GM11168 (cell line): ENCODE measurements around the gene RAB30.
"Not testable (repeated sequence)": the region's sequence is repeated elsewhere in the genome, so short reads cannot be mapped to it uniquely, and the experiment has no call there.

ENCODE experiments used
- in situ Hi-C: fragments of 300-500 bp; cut with MboI; formaldehyde crosslinking; loops from one replicate; pipeline ENCODE4 v1.12.0; 2022; ENCODE audit warnings: low sequenced_read_pairs; ENCODE audit not compliant: unreplicated experiment

The RAB30 gene

DNA sequence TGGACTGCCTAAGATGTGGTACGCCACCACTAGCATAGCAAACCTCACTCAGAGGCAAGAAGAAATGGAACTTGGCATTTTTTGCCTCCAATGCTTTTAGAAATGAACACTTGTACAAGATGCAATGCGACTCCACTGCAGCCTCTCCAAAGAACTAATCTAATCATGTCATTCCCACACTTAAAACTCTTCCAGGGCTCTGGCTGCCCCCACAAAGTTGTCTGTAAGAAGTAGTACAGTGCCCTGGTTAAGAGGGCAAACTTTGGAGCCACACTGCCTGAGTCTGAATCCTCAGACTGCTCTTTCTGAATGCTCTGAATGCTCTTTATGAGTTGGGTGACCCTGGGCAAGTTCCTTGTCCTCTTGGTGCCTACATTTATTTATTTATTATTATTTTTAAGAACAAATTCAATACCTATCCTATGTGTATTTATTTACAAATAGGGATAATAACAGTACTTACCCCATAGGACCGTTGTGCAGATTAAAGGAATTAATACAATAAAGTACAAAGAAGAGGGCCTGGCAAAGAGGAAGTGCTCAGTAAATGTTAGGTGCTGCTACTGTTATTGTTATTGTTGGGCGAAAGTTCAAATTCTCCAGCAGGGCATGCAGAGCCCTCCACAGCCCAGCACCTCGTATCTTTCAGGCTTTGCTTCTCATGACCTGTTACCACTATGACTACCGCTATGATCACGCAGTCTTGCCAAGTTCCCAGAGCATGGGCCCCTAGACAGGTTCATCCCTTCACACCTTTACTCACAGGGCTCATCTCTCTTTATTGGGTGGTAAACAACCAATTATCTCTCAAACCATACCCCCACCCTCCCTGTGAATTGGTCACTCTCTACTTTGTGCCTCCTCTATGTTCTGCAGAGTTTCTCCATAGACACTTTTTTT, 59.3 kb downstream of the RAB30 start:
- in situ Hi-C loops: no loop called here

- in situ Hi-C loops: no loop called here
These were observed 60.1 kb downstream of the RAB30 start for GRCh38 chr11:83011333-83012167.

- in situ Hi-C loops: no loop called here
These were observed 61.7 kb downstream of the RAB30 start for GRCh38 chr11:83009999-83010398.

DNA sequence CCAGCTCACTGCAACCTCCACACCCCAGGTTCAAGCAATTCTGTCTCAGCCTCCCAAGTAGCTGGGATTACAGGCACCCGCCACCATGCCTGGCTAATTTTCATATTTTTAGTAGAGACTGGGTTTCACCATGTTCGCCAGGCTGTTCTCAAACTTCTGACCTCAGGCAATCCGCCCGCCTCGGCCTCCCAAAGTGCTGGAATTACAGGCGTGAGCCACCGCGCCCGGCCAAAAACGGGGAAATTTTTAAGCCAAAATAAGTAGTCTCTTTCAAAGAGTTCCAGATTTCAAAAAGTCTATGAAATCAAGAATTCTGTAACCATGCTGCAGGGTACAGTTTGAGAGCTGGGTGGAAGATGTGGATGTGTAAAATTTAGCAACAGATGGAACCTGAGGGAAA, 62.6 kb downstream of the RAB30 start:
- in situ Hi-C loops: not testable (repeated sequence)

DNA sequence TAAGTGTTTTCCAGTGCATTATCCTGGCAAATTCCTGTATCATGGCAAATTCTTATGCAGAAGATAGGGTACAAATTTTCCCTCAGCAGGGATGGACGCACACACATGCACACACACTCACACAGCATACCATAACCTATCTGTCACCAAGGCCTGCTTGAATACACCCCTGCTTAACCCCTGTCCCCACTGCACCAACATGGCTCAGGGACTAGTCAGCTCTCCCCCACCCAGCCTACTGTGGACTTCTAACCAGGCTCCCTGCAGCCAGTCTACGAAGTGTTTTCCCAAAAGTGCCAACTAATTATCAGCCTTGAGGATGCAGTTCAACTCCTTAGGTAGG, 63.1 kb downstream of the RAB30 start:
- in situ Hi-C loops: no loop called here

DNA sequence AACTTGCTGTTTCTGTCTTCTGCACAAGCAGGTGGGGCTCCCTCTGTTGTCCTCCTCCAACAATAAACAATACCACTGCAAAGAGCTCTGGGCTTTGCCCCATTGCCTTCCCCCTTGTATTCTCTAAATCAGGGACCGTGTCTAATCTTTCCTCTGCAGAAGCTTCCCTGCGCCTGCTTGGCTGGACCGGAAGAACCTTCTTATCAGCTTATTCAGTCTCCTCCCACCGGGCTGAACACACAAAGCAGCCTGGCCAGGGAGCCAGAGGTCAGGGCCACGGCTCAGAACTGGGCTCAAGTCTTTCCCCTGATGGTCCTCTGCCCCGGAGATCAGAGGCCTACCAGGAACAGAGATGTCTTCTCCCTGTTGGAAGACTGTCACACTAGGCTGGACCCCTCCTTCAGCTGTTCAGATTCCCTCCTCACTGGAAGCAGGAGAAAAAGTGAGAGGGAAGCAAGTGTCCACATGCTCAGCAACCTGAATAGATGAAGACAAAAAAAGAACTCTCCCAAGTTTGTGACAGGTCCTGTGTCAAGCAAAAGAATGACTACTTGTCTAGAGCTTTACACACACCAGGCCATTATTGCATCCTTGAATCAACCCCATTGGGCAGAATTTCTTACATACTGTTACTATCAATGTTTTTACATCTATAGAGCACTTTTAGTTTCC, 63.7 kb downstream of the RAB30 start:
- in situ Hi-C loops: no loop called here

GRCh38 chr11:83007477-83007876, 64.2 kb downstream of the RAB30 start:
- in situ Hi-C loops: no loop called here

- in situ Hi-C loops: no loop called here
These were observed 64.8 kb downstream of the RAB30 start for GRCh38 chr11:83006877-83007330.

GRCh38 chr11:83004746-83005556, 66.7 kb downstream of the RAB30 start:
- in situ Hi-C loops: no loop called here

DNA sequence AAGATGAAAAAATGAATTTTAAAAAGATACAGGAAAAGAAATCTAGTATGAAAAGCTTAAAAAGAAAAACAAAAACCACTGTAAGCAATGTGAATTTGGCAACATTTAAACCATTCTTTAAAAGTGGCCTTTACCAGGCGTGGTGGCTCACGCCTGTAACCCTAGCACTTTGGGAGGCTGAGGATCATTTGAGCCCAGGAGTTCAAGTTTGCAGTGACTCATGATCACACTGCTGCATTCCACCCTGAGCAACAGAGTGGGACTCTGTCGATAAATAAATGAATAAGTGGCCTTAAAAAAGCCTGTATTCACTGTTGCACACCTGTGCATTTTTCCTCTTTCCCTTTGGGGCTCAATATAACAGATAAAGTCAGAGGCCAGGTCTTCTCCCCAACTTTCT, 69.2 kb downstream of the RAB30 start:
- in situ Hi-C loops: no loop called here

DNA sequence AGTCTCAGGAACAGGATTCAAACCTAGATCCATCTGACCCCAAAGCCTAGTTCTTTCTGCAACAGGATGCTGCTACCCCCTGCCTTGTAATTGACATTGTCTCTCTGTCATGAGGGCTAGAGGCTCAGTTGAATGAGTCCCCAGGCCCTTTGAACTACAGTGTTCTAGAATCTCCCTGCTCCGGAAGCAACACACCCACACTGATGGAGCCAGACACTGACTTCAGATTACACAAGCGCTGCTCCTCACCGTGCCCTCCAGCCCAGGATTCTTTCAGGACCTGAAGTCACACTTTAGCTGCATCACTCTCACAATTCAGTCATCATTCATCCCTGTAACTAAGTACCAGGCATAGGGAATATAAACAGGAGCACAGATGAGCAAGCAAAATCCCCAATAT, 69.6 kb downstream of the RAB30 start:
- in situ Hi-C loops: no loop called here

- in situ Hi-C loops: no loop called here
These were observed 71.3 kb downstream of the RAB30 start for GRCh38 chr11:83000381-83000780.

- in situ Hi-C loops: loop anchor here (5.0 kb wide), 1 partner anchor 68 kb away; no protein-coding TSS in a partner anchor
These were observed 72.5 kb downstream of the RAB30 start for GRCh38 chr11:82999232-82999631.

DNA sequence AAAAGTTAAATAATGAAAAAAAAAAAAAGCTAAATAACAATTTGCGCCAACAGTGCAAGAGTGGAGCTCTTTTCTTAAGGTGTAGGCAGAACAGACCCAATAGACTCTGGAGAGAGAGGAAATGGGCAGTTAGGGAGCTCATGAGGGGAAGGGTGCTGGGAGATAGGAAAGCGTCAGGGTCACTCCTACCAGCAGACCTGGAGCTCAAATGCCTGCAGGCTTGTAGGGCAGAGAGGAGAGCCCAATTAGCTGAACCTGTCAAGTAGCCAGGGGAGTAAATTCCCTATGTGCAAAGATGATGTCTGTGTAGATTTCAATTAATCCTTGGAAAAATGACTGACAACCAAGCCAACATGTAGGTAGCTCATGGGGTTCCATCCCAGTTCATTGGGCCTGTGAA, 73.0 kb downstream of the RAB30 start:
- in situ Hi-C loops: loop anchor here (5.0 kb wide), 1 partner anchor 69 kb away; no protein-coding TSS in a partner anchor

GRCh38 chr11:82996966-82997606, 74.6 kb downstream of the RAB30 start:
- in situ Hi-C loops: loop anchor here (5.0 kb wide), 1 partner anchor 70 kb away; no protein-coding TSS in a partner anchor

- in situ Hi-C loops: loop anchor here (5.0 kb wide), 1 partner anchor 71 kb away; no protein-coding TSS in a partner anchor
These were observed 75.8 kb downstream of the RAB30 start for GRCh38 chr11:82995754-82996398.

DNA sequence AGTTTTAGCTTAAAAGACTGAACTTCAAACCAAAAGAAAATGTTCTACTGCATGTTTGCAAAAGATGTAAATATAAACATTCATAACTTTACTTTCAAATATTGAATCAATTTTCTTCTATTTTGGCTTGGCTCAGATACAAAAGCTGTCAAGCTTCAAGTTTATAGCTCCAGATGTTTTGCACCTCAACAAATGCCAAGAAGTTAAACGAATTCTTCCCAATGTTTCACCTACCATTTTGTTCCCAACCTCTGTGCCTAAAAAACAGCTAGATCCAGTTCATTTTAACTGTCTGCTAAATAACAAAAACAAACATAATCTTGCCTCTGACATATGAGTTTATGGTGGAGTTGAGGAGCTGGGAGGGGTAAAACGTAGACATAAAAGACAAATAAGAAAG, 76.5 kb downstream of the RAB30 start:
- in situ Hi-C loops: loop anchor here (5.0 kb wide), 1 partner anchor 72 kb away; no protein-coding TSS in a partner anchor

DNA sequence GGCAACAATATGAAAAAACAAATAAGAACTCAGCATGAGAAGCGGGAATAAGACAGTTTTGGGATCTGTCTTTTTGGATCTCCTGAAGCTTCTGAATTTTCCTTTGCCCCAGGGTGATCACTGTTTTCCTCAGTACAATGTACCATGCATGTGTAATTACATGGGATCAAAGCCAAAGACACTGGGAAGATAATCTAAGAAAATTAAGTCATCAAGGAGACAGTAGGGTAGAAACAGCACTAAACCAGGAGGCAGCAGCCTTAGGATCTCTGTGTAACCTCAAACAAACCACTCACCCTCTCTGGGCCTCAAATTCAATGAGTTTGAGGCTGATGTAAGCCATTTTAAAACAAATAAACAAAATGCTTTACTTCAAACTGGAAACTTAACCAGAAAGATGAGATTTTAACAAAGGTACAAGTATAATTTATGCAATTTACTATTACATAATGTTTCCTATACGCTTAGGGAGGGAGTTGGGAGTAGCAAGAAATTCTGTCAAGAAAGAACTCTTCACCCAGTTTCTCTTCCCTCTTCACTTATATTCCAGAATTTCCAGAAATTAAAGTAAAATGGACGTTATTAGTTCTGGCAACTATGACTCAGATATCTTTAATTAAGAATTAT, 77.0 kb downstream of the RAB30 start:
- in situ Hi-C loops: loop anchor here (5.0 kb wide), 1 partner anchor 73 kb away; no protein-coding TSS in a partner anchor
